Muscle layer of colon (tissue), 2 donors: ENCODE measurements around the gene KCNJ5.
"Not testable (repeated sequence)": the region's sequence is repeated elsewhere in the genome, so short reads cannot be mapped to it uniquely, and the experiment has no call there.

Experiments used
- H3K27ac ChIP-seq: one replicate; pipeline ENCODE4 v1.7.0; 2013; ENCODE audit warnings: low read depth, mild to moderate bottlenecking, low read length, moderate library complexity
- H3K27me3 ChIP-seq, 2 donors: one replicate each; pipeline ENCODE4 v1.7.0; 2013; ENCODE audit warnings: low read length in 2 of 2, mild to moderate bottlenecking in 2 of 2; ENCODE audit not compliant: insufficient read depth in 2 of 2, control insufficient read depth in 1 of 2
- H3K36me3 ChIP-seq: one replicate; pipeline ENCODE4 v1.7.0; 2013; ENCODE audit warnings: mild to moderate bottlenecking, low read length; ENCODE audit not compliant: insufficient read depth
- H3K4me1 ChIP-seq: one replicate; pipeline ENCODE4 v1.7.0; 2013; ENCODE audit warnings: mild to moderate bottlenecking, low read length; ENCODE audit not compliant: insufficient read depth
- H3K4me3 ChIP-seq, 2 donors: one replicate each; pipeline ENCODE4 v1.7.0; 2013; ENCODE audit warnings: low read length in 2 of 2, low read depth in 1 of 2, mild to moderate bottlenecking in 1 of 2, moderate library complexity in 1 of 2
- H3K9ac ChIP-seq: one replicate; pipeline ENCODE4 v1.7.0; 2013; ENCODE audit warnings: low read length
- H3K9me3 ChIP-seq: one replicate; pipeline ENCODE4 v1.7.0; 2013; ENCODE audit warnings: mild to moderate bottlenecking, low read length
- donor health status: abdominal sarcoma.
- donor health status: Adenocarcinoma of cecum.

The KCNJ5 gene

DNA sequence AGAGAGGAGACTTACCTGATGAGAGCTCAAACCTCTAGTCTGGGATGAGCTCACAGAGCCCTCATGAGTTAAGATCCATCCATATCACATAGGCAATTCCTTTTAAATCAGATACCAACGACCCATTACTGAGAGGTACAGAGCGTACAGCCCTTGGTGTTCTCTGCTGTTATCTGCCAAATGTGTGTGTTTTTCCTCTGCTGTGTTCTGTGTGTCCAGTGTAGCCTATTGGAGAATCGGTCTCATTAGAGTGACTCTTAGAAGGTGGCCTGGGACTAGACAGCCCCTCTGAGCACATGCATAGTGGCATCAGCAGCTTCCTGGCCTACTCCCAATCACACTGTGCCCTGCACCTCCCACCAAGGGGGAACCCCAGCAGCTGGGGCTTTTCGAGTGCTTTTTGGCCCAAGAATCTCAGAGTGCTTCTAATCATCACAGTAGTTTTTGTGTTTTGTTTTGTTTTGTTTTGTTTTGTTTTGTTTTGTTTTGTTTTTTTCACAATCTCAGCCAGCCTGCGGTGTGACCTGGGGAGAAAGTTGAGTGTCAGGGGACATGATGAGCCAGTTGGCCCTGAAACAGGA, 26.1 kb downstream of the KCNJ5 start:
- no peaks in the 10 kb centered on the region for H3K36me3 ChIP-seq
- H3K4me1 ChIP-seq = no peaks in the 10 kb centered on the region
- no peaks in the 10 kb centered on the region for H3K27me3 ChIP-seq
- H3K9me3 ChIP-seq = no peaks in the 10 kb centered on the region
- no peak overlapping the region for H3K27ac ChIP-seq
- H3K4me3 ChIP-seq = no peak overlapping the region
- no peak overlapping the region for H3K9ac ChIP-seq

DNA sequence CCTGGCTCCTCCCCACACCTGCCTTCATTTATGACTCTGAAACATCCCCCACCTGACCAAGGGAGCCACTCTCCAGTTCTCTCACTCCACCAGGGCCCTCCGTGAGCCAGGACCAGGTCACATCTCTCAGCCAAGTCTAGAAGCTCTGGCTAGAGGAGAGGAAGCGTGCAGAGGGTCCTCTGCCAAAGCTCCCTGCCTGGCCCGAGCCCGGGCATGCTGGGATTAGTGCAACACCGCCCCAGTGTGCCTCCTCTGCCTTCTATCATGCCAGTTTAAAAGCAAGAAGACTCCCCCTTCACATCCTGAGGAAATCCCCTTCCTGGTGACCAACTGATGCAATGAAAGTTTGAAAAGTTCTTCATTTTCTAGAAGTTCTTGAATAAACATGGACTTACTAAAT, 28.1 kb downstream of the KCNJ5 start:
- H3K9ac ChIP-seq = no peak overlapping the region
- no peaks in the 10 kb centered on the region for H3K4me1 ChIP-seq
- H3K4me3 ChIP-seq = no peak overlapping the region
- H3K27me3 ChIP-seq = no peaks in the 10 kb centered on the region
- no peak overlapping the region for H3K27ac ChIP-seq
- H3K9me3 ChIP-seq = no peaks in the 10 kb centered on the region
- no peaks in the 10 kb centered on the region for H3K36me3 ChIP-seq

- H3K4me1 ChIP-seq, H3K9me3 ChIP-seq, H3K36me3 ChIP-seq, H3K4me3 ChIP-seq, H3K9ac ChIP-seq, H3K27me3 ChIP-seq, H3K27ac ChIP-seq: not testable (repeated sequence)
Measured at GRCh38 chr11:128919635-128920034, 28.5 kb downstream of the KCNJ5 start.

GRCh38 chr11:128920666-128921065, 29.5 kb downstream of the KCNJ5 start:
- Histone ChIP-seq H3K9me3 (no peaks in the 10 kb centered on the region), H3K4me1 (no peaks in the 10 kb centered on the region), H3K36me3 (no peaks in the 10 kb centered on the region), H3K27me3 (no peaks in the 10 kb centered on the region), H3K9ac (no peak overlapping the region), H3K4me3 (no peak overlapping the region), H3K27ac (no peak overlapping the region)

DNA sequence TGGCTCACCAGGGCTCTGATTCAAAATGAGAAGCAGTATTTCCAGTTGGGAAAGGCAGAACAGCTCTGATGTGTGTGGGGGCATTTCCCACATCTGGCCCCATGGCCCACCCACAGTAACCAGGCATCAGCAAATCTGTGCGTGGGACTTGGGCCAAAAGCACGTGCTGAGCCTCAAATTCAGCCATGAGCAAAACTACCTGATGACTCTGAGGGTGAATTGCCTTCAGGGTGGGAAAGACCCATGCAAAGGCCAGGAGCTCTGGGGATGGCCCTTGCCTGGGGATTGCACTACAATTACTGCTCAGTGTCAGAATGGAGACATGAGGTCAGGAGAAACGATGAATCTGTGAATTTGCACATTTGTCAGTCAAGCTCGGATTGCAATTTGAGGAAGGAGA, 30.6 kb downstream of the KCNJ5 start:
- H3K27me3 ChIP-seq = no peaks in the 10 kb centered on the region
- H3K9me3 ChIP-seq = no peaks in the 10 kb centered on the region
- no peak overlapping the region for H3K4me3 ChIP-seq
- no peak overlapping the region for H3K9ac ChIP-seq
- no peaks in the 10 kb centered on the region for H3K36me3 ChIP-seq
- no peaks in the 10 kb centered on the region for H3K4me1 ChIP-seq
- no peak overlapping the region for H3K27ac ChIP-seq

DNA sequence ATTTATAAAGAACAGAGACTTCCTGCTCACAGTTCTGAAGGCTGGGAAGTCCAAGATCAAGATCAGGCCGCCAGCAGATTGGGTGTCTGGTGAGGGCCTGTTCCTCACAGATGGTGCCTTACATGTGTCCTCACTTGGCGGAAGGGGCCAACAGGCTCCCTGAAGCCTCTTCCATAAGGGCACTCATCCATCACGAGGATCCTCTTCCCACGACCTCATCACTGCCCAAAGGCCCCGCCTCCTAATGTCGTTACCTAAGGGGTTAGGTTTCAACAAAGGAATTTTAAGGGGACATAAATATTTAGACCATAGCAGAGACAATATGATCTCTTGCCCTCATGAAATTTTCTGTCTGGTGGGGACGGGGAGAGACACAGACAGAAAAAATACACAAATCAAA, 32.9 kb downstream of the KCNJ5 start:
- H3K27me3 ChIP-seq = no peaks in the 10 kb centered on the region
- no peaks in the 10 kb centered on the region for H3K36me3 ChIP-seq
- H3K9me3 ChIP-seq = no peaks in the 10 kb centered on the region
- H3K27ac ChIP-seq = no peak overlapping the region
- no peak overlapping the region for H3K9ac ChIP-seq
- no peak overlapping the region for H3K4me3 ChIP-seq
- no peaks in the 10 kb centered on the region for H3K4me1 ChIP-seq

DNA sequence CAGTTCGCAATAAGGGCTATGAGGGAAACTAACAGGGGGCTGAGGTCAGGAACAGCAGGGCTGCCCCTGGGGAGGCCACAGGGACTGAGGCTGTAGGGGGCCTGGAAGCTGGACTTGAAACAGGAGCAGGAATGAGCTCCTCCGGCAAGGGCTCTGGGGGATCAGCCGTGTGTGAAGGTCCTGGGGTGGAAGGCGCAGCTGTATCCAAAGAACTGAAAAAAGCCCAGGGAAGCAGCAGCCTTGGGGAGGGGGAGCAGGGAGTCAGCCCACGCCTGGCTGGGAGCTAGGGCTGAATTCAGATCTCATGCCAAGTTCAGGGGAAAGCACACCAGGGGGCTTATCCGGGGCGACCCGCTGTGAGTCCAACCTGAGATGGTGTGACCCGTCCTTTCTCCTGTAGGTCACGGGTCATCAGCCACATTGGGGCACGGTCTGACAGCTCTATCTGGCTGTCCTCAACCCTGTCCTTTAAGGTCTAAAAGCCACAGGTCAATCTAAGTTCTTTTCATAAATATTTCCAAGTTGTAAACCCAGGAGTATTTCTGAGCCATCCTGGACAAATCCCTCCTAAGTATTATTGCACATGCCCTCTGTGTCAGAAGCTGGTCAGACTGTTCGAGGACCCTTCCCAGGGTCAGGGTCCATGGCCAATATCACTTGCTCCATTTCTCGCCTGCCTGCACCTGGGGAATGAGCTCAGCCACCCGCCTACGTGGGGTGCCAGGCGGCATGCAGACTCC, 33.5 kb downstream of the KCNJ5 start:
- Histone ChIP-seq H3K4me3 (no peak overlapping the region), H3K4me1 (no peaks in the 10 kb centered on the region), H3K27me3 (no peaks in the 10 kb centered on the region), H3K9ac (no peak overlapping the region), H3K36me3 (no peaks in the 10 kb centered on the region), H3K9me3 (no peaks in the 10 kb centered on the region), H3K27ac (no peak overlapping the region)

DNA sequence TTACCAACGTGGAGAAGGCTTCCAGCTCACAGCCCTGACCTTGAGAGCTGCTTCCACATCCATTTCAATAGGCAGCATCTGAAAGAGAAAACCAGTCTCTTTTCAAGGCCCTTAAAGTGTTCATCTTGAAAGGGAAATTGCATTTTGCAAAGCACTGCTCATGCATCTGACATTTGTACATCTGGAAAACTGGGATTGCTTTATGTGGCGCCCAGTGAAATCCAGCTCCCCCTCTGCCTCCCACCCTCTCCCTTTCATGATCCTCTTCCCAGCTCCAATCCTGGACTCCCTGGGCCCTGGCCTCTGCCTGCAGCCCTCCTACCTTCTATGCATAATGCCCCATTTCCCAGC, 34.1 kb downstream of the KCNJ5 start:
- Histone ChIP-seq H3K4me3 (no peak overlapping the region), H3K4me1 (no peaks in the 10 kb centered on the region), H3K9me3 (no peaks in the 10 kb centered on the region), H3K27ac (no peak overlapping the region), H3K27me3 (no peaks in the 10 kb centered on the region), H3K9ac (no peak overlapping the region), H3K36me3 (no peaks in the 10 kb centered on the region)

DNA sequence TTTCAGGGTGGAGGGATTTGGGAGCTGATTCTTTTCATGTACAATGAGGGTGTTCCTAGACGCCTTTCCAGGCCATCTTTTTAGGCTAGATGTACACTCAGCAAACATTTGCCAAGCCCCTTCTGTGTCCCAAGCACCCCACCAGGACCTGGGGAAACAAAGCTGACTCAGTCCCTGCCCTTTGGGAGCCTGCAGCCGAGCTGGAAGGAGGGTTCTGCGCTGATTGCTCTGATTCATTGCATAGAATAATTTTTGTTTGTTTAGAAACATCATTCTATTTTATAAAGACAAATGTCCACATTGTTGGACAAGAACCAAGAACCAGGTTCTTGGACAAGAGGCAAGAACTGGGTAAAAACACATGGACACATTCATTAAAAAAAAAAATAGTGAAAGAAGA, 34.8 kb downstream of the KCNJ5 start:
- Histone ChIP-seq H3K4me1 (no peaks in the 10 kb centered on the region), H3K27ac (no peak overlapping the region), H3K9me3 (no peaks in the 10 kb centered on the region), H3K4me3 (no peak overlapping the region), H3K9ac (no peak overlapping the region), H3K36me3 (no peaks in the 10 kb centered on the region), H3K27me3 (no peaks in the 10 kb centered on the region)

- Histone ChIP-seq H3K4me3 (no peak overlapping the region), H3K9ac (no peak overlapping the region), H3K27ac (no peak overlapping the region), H3K36me3 (no peaks in the 10 kb centered on the region), H3K27me3 (no peaks in the 10 kb centered on the region), H3K9me3 (no peaks in the 10 kb centered on the region), H3K4me1 (no peaks in the 10 kb centered on the region)
Measured at GRCh38 chr11:128926437-128927107, 35.4 kb downstream of the KCNJ5 start.

- Histone ChIP-seq H3K36me3 (no peaks in the 10 kb centered on the region), H3K27ac (no peak overlapping the region), H3K9ac (no peak overlapping the region), H3K9me3 (no peaks in the 10 kb centered on the region), H3K4me3 (no peak overlapping the region), H3K27me3 (no peaks in the 10 kb centered on the region), H3K4me1 (no peaks in the 10 kb centered on the region)
Measured at GRCh38 chr11:128927108-128927461, 35.9 kb downstream of the KCNJ5 start.
